GM10847 (cell line): Measurements from ENCODE around the gene PPP1R37.

Experiments used
- POLR2A ChIP-seq: IDR thresholded peaks from 2 replicates; pipeline ENCODE4 v1.6.1; 2011; ENCODE audit not compliant: insufficient read length; ENCODE audit errors: extremely low read depth

PPP1R37 gene

DNA sequence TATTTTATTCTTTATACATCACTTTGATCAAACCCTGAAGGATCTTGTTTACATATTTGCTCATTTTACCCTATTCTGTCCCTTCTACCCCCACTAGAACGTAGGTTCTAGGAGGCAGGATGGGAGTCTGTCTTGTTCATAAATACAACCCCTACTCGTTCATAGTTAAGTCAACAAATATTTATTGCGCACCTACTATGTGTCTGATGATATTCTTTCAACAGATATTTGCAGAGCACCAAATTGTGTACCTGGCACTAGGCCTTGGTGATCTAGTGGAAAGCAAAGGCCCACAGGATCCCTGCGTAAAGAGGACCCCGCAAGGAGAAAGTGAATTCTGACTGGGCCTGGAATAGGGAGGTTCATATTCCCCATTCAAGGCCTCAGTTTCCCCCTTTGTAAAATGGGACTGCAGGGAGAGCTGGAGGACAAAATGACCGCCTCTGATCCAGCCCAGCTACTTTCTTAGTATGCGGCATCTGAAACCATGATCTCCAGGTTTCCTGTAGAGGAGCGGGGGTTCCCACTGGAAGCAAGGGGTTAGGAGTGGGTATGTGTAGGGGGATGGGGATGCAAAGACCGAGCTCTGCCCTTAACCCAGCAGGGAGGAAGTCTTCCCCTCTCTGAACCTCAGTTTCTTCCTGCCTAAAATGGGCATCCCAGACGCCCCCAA, 14.5 kb upstream of the PPP1R37 start:
- TF ChIP-seq POLR2A = no peak

- TF ChIP-seq POLR2A = peak; percentile 67
These were observed 13.7 kb upstream of the PPP1R37 start, which contains the start of gene GEMIN7 for GRCh38 chr19:45079063-45079910. Gene GEMIN7 (plus strand): TSS chr19:45079260. CDS start chr19:45090115, 10,855 bp downstream.

GRCh38 chr19:45079911-45080370, 13.0 kb upstream of the PPP1R37 start:
- TF ChIP-seq POLR2A = no peak

- no peak for TF ChIP-seq POLR2A
These were observed 10.8 kb upstream of the PPP1R37 start for GRCh38 chr19:45082170-45082569.

DNA sequence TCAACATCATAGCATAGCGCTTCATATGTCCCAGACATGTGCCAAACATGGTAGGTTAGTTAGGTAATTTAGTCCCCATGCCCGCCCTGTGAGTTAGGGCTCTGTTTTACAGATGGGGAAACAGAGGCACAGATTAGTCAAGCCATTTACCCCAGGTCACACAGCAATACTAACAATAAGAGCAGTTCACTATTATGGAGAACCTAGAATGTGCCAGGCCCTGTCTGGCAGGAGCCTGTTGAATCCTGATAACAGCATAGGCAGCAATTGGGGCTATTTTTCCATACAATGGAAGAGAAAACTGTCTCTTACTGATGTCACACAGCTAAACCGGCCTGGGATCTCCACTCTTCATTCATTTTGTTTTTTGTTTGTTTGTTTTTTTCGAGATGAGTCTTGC, 6.5 kb upstream of the PPP1R37 start:
- TF ChIP-seq POLR2A = no peak

GRCh38 chr19:45087531-45087930, 5.4 kb upstream of the PPP1R37 start:
- TF ChIP-seq POLR2A = no peak

DNA sequence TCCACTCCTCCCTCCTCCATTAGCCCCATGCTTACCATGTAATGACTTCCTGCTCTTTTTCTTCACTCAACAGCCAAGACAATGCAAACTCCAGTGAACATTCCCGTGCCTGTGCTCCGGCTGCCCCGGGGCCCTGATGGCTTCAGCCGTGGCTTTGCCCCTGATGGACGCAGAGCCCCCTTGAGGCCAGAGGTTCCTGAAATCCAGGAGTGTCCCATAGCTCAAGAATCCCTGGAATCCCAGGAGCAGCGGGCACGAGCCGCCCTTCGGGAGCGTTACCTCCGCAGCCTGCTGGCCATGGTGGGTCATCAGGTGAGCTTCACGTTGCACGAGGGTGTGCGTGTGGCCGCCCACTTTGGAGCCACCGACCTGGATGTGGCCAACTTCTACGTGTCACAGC, 2.9 kb upstream of the PPP1R37 start:
- TF ChIP-seq POLR2A = no peak

DNA sequence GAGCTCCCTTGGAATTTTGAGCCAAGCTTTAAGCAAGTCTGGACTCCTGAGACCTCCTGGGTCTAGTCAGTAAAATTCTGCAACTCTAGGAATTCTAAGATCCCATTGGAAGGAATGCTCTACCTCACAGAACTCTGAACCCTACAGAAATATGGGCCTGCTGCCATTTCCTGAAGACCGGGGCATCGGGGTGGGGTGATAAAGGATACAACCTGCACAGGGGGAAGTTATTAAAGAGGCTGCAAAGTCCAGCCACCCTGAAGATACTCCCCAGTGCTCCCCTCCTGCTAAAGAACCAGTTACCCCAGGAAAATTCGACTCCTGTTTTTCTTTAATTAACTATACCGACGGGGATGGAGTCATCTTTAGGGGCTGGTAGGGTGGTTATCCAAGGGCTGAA, 2.4 kb upstream of the PPP1R37 start:
- TF ChIP-seq POLR2A = no peak

DNA sequence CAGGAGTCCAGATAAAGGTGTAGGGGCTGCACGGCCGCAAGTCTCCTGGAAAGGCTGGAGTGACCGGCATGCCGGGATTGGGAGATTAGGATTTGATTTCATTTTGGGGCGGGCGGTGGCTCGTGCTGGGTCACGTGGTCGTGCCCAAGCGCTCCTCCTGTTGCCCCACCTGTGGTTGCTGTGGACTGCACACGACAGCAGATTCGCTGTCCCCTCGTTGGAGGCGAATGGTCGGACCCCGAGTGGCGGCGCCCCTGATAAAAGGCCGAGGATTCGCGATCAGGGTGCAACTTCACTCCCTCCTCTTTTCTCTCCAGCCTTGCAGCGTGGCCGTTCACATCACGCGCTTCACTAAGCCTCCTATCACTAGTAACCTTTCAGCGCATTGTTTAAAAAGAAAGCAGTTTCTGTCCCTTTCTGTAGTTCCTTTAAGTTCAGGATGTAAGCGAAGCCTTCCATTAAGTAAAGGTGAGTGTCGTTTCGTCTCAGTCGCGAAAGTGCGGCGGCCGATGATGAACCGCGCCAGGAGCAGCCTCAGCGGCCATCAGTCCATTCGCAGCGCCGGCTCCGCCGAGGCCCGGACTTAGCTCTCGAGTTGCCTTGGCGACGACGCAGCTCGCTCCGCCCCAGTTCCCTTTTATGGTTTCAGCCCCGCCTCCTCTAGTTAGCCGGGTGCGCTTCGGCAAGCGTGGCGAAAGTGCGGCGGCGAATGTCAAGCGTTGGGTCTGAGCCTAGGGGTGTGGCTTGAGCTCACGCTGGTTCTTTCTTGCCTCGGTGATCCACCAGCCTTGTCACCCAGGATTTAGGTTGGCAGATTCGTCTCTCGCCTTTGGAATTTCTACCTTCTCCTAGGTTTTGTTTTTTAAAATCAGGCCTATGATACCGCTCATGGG, 1.7 kb upstream of the PPP1R37 start:
- TF ChIP-seq POLR2A = peak; percentile 71

GRCh38 chr19:45094137-45094536, 1.2 kb downstream of the PPP1R37 start:
- TF ChIP-seq POLR2A = no peak

DNA sequence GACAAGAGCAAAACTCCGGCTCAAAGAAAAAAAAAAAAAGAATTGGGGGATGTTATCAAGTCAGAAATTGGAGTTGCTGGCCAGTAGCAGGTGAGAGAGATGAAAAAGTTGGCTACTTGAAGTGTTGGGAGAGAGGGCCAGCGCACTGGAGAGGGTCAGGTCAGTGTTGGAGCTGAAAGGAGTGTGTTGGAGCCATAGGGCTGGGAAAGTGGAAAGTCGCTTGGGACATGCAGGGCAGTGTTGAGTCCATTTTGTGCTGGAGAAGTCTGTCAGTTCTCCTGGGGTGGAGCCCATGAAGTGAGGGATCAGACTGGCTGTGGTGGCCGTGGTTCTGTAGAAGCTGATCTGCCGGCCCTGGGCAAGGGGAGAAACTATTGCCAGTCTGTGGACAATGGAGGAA, 1.7 kb downstream of the PPP1R37 start:
- no peak for TF ChIP-seq POLR2A

- no peak for TF ChIP-seq POLR2A
These were observed 2.8 kb downstream of the PPP1R37 start for GRCh38 chr19:45095496-45096413.

DNA sequence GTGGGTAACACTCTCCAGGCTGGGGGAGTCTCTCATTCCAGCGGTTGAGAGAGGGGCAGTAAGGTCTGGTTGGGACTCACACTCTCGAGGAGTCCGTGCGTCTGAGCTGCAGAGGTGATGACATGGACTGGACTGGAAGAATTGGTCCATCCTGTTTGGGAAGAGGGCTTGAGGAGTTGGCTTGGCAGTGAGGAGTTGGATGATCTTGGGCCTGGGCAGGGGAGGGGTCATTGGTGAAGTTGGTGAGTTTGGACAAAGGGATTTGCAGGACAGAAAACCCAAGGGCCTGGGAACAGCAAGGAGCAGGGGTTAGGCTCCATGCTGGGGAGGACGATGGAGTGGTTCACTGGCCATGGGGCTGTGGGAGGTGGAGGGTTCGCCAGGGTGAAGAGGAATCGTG, 3.7 kb downstream of the PPP1R37 start:
- no peak for TF ChIP-seq POLR2A

DNA sequence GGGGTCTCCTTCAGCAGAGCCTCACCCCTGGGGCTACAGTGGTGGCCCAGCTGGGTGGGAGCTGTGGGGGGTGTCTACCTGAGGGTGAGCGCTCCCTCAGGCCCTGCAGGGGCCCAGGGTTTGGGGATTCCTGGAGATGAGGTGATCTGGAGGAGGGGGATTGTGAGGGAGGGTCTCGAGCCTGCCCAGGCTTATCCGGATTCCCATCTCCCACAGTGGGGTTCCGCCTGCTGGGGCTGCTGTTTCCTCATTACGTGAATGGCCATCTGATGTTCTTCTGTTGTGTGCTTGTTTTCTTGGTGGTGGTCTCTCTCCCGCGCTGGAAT, 4.4 kb downstream of the PPP1R37 start:
- no peak for TF ChIP-seq POLR2A
